ENCODE measurements around the gene GBA2. TPM values are rescaled to one million over a fixed set of nuclear protein-coding genes. Genes with fewer than 3 reads are reported as not detected.
A peak's percentile ranks its signal among the peaks of the same experiment; 100 is the strongest.

GBA2 gene
- total and polyA plus RNA-seq, 8 donors, result 26.5 to 210 (median 56.6) TPM

DNA sequence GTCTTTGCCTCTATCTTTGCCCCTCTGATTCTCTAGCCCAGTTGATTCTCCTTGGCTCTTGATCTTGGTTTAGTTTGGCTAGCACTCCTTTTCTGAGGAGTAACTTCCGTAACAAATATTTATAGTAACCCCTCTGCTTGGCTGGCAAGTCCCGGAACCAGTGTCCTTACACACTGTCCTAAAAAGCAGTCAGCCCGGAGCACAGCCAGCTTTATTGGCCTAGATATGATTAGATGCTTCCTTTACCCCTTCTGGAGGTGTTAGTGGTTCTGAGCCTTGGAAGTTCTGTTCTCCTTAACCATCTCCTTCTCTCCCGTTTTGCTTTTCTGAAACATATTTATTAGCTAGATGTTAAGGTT is 22.0 kb upstream of the GBA2 start:
- intact Hi-C loops (cut with DNase I; ENCODE audit: low total_unique reads), result no loop called here
- WGBS, 5 donors, result 7 to 23% (median 17%) methylated on average over 4 of the region's 4 CpGs
- peaks cover 10 to 36% (median 24%) of the 10 kb centered on the region in 4 donors for H3K4me1 ChIP-seq
- H3K9me3 ChIP-seq, result no peaks in the 10 kb centered on the region
- TF ChIP-seq POLR2A (IDR thresholded peaks at IDR 0.05) (no peak), POLR2AphosphoS5 (IDR thresholded peaks at IDR 0.05) (no peak), EP300 (IDR thresholded peaks at IDR 0.05) (no peak)
- TF ChIP-seq, protein P1, sequence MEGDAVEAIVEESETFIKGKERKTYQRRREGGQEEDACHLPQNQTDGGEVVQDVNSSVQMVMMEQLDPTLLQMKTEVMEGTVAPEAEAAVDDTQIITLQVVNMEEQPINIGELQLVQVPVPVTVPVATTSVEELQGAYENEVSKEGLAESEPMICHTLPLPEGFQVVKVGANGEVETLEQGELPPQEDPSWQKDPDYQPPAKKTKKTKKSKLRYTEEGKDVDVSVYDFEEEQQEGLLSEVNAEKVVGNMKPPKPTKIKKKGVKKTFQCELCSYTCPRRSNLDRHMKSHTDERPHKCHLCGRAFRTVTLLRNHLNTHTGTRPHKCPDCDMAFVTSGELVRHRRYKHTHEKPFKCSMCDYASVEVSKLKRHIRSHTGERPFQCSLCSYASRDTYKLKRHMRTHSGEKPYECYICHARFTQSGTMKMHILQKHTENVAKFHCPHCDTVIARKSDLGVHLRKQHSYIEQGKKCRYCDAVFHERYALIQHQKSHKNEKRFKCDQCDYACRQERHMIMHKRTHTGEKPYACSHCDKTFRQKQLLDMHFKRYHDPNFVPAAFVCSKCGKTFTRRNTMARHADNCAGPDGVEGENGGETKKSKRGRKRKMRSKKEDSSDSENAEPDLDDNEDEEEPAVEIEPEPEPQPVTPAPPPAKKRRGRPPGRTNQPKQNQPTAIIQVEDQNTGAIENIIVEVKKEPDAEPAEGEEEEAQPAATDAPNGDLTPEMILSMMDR (IDR thresholded peaks at IDR 0.05), result no peak
- no peaks in the 10 kb centered on the region for H3K36me3 ChIP-seq
- no peaks in the 10 kb centered on the region for H3K27me3 ChIP-seq
- DNase-seq, result peak in 1 of 2 donors; percentile 41
- peak overlapping the region in 1 of 4 donors; percentile 3 for H3K4me3 ChIP-seq
- peak overlapping the region; percentile 58 to 78 (median 66) for H3K27ac ChIP-seq

DNA sequence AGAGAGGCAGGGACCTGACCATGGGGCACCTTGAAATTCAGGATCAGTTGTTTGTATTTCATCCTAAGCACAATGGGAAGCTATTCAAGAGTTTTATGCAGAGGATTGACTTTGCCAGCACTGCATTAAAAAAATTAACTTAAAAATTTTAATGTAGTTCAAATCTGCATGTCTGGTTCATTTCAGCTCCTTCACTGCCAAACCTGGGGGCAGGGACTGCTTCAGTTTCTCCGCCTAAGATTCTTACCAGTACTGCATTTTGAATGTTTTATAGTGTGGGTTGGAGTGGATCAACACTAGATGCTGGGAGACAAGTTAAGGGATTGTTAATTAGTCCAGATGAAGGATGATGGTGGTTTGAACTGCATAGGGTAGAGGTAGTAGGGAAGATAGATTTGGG is 20.7 kb upstream of the GBA2 start:
- Histone ChIP-seq H3K4me3 (no peak overlapping the region), H3K4me1 (peaks cover 10 to 36% (median 24%) of the 10 kb centered on the region in 4 donors), H3K36me3 (no peaks in the 10 kb centered on the region), H3K27me3 (no peaks in the 10 kb centered on the region), H3K9me3 (no peaks in the 10 kb centered on the region), H3K27ac (no peak overlapping the region)
- TF ChIP-seq EP300 (IDR thresholded peaks at IDR 0.05) (no peak), POLR2AphosphoS5 (IDR thresholded peaks at IDR 0.05) (no peak), POLR2A (IDR thresholded peaks at IDR 0.05) (no peak)
- TF ChIP-seq, protein P1 (IDR thresholded peaks at IDR 0.05), result no peak
- 89 to 98% (median 97%) methylated on average over 1 of the region's 1 CpG for WGBS, 5 donors
- no peak for DNase-seq
- intact Hi-C loops (cut with DNase I; ENCODE audit: low total_unique reads), result no loop called here

DNA sequence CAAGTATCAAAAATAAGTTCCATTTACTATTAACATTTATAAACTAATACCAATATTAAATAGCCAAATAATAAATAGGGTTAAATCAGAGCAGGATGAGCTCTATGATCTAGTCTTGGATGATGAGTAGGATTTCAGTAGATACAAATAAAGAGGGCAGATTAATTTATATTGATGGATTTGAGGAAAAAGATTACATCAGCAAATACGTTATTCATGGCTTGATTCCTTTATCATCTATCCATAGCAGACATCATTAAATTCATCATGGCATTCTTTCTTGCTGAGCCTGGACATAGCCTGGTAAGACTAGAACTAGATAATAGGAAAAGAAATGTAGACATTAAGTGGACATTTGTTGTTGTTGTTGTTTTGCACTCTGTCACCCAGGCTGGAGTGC is 18.4 kb upstream of the GBA2 start:
- H3K27ac ChIP-seq, result no peak overlapping the region
- H3K36me3 ChIP-seq, result no peaks in the 10 kb centered on the region
- H3K4me1 ChIP-seq, result peaks cover 10 to 37% (median 27%) of the 10 kb centered on the region in 4 donors
- TF ChIP-seq POLR2A (IDR thresholded peaks at IDR 0.05) (no peak), POLR2AphosphoS5 (IDR thresholded peaks at IDR 0.05) (no peak), EP300 (IDR thresholded peaks at IDR 0.05) (no peak)
- TF ChIP-seq, protein P1 (IDR thresholded peaks at IDR 0.05), result no peak
- intact Hi-C loops (cut with DNase I; ENCODE audit: low total_unique reads), result no loop called here
- 83 to 94% (median 87%) methylated on average over 1 of the region's 1 CpG for WGBS, 5 donors
- no peaks in the 10 kb centered on the region for H3K9me3 ChIP-seq
- H3K27me3 ChIP-seq, result no peaks in the 10 kb centered on the region
- no peak for DNase-seq
- no peak overlapping the region for H3K4me3 ChIP-seq

DNA sequence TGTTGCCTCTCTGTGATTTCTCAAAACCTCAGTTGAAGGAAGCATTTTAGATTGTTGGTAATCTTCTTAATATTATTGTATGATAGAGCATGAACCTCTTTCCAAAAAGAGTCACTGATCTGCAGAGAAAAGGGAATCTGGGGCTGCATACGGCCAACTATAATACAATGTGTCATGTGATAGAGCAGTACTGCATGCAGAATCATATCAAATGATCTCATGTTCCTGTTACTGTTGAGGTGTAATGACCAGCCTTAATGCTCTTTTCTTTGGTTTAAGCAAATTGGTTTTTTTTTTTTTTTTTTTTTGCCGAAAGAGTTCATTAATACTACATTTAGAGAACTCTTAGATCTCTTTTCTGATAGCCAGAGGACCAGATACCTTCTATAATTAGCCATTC is 18.0 kb upstream of the GBA2 start:
- no peak for DNase-seq
- Histone ChIP-seq H3K4me1 (peaks cover 10 to 37% (median 26%) of the 10 kb centered on the region in 4 donors), H3K27me3 (no peaks in the 10 kb centered on the region), H3K36me3 (no peaks in the 10 kb centered on the region), H3K4me3 (no peak overlapping the region), H3K27ac (no peak overlapping the region), H3K9me3 (no peaks in the 10 kb centered on the region)
- intact Hi-C loops (cut with DNase I; ENCODE audit: low total_unique reads), result no loop called here
- TF ChIP-seq POLR2AphosphoS5 (IDR thresholded peaks at IDR 0.05) (no peak), EP300 (IDR thresholded peaks at IDR 0.05) (no peak), POLR2A (IDR thresholded peaks at IDR 0.05) (no peak)
- TF ChIP-seq, protein P1 (IDR thresholded peaks at IDR 0.05), result no peak
- 72 to 89% (median 82%) methylated on average over 2 of the region's 2 CpGs for WGBS, 5 donors
